ENCODE measurements around the gene SNRNP48.

GRCh38 chr6:7546020-7546369, 44.0 kb upstream of the SNRNP48 start:
- TF ChIP-seq USF2 (IDR thresholded peaks at IDR 0.05; ENCODE audit: borderline replicate concordance, low read depth, low read length) (no peak), RFX5 (IDR thresholded peaks at IDR 0.05; ENCODE audit: low read length) (no peak)

Data from SK-N-SH (cell line).